ENCODE results near the gene CLDN9.

CLDN9 gene

GRCh38 chr16:2999929-3000328, 12.8 kb upstream of the CLDN9 start:
- no peak for DNase-seq

GRCh38 chr16:3000540-3000939, 12.2 kb upstream of the CLDN9 start:
- no peak for DNase-seq

GRCh38 chr16:3001316-3001715, 11.4 kb upstream of the CLDN9 start:
- DNase-seq: no peak

- DNase-seq: peak; percentile 99
Measured at GRCh38 chr16:3003582-3004270, 9.0 kb upstream of the CLDN9 start.

GRCh38 chr16:3004319-3004718, 8.4 kb upstream of the CLDN9 start:
- no peak for DNase-seq

- DNase-seq: no peak
Measured at GRCh38 chr16:3004781-3005284, 7.9 kb upstream of the CLDN9 start.

GRCh38 chr16:3007059-3007956, 5.4 kb upstream of the CLDN9 start:
- DNase-seq: no peak

- no peak for DNase-seq
Measured at GRCh38 chr16:3007957-3008689, 4.6 kb upstream of the CLDN9 start.

- no peak for DNase-seq
Measured at GRCh38 chr16:3008690-3009037, 4.1 kb upstream of the CLDN9 start.

- DNase-seq: no peak
Measured at GRCh38 chr16:3009568-3010390, 2.9 kb upstream of the CLDN9 start.

GRCh38 chr16:3010510-3010909, 2.2 kb upstream of the CLDN9 start:
- DNase-seq: no peak

GRCh38 chr16:3012246-3012645, 477 bp upstream of the CLDN9 start:
- no peak for DNase-seq

- no peak for DNase-seq
Measured at GRCh38 chr16:3013491-3013951, 798 bp downstream of the CLDN9 start.

- DNase-seq: no peak
Measured at GRCh38 chr16:3013998-3014690, 1.4 kb downstream of the CLDN9 start.

GRCh38 chr16:3014971-3015370, 2.2 kb downstream of the CLDN9 start:
- DNase-seq: no peak

GRCh38 chr16:3015865-3016521, 3.3 kb downstream of the CLDN9 start:
- no peak for DNase-seq

GRCh38 chr16:3017344-3017743, 4.6 kb downstream of the CLDN9 start:
- no peak for DNase-seq

- peak in 1 of 2 experiments; percentile 42 for DNase-seq
Measured at GRCh38 chr16:3017794-3018506, 5.2 kb downstream of the CLDN9 start, which contains the start of gene CLDN6. Gene CLDN6, minus strand, starts transcription at chr16:3018183. Its CDS starts 2,162 bp downstream, at chr16:3016021.

GRCh38 chr16:3019594-3020246, 7.0 kb downstream of the CLDN9 start:
- DNase-seq: no peak

- DNase-seq: peak; percentile 63 to 82
Measured at GRCh38 chr16:3020247-3020603, 7.5 kb downstream of the CLDN9 start, which contains the start of gene TNFRSF12A. Gene TNFRSF12A, plus strand, starts transcription at chr16:3020368. Its CDS starts 30 bp downstream, at chr16:3020398.

Measured in NCI-H1930 (cell line).